Body of pancreas (tissue), 4 donors: ENCODE measurements around the gene CTDSPL2.

Source experiments
- CTCF ChIP-seq, 7 experiments: fragments of 450-650 bp in 4 of 7; fragments of 200-600 bp in 3 of 7; sonication (generic) in 3 of 7; IDR thresholded peaks; one replicate each; pipeline ENCODE4 v1.5.1; 2016 to 2019; ENCODE audit warnings: antibody characterized with exemption in 7 of 7
- POLR2A ChIP-seq, 3 donors: fragments of 450-650 bp; IDR thresholded peaks; one replicate each; pipeline ENCODE4 v1.6.1; 2016; ENCODE audit warnings: antibody characterized with exemption in 3 of 3, mild to moderate bottlenecking in 2 of 3

GRCh38 chr15:44535523-44536301, 108.3 kb downstream of the CTDSPL2 start:
- TF ChIP-seq CTCF (IDR thresholded peaks at IDR 0.05) (no peak), POLR2A (IDR thresholded peaks at IDR 0.05) (no peak)
